ES-I3 (cell line): Measurements from ENCODE around the gene CLMN.

Experiments
- H3K36me3 ChIP-seq: 2 replicates; pipeline ENCODE4 v1.6.1; 2013; ENCODE audit warnings: mild to moderate bottlenecking, low read length, control low read depth, moderate library complexity; ENCODE audit not compliant: insufficient read depth
- H3K4me1 ChIP-seq: 2 replicates; pipeline ENCODE4 v1.6.1; 2013; ENCODE audit warnings: mild to moderate bottlenecking, control low read depth, low read length; ENCODE audit not compliant: insufficient read depth
- H3K9ac ChIP-seq: 2 replicates; pipeline ENCODE4 v1.6.1; 2013; ENCODE audit warnings: low read depth, mild to moderate bottlenecking, low read length, moderate library complexity
- H3K9me3 ChIP-seq: 2 replicates; pipeline ENCODE4 v1.6.1; 2013; ENCODE audit warnings: mild to moderate bottlenecking, low read length, moderate library complexity; ENCODE audit not compliant: control insufficient read depth, insufficient read depth

The CLMN gene

DNA sequence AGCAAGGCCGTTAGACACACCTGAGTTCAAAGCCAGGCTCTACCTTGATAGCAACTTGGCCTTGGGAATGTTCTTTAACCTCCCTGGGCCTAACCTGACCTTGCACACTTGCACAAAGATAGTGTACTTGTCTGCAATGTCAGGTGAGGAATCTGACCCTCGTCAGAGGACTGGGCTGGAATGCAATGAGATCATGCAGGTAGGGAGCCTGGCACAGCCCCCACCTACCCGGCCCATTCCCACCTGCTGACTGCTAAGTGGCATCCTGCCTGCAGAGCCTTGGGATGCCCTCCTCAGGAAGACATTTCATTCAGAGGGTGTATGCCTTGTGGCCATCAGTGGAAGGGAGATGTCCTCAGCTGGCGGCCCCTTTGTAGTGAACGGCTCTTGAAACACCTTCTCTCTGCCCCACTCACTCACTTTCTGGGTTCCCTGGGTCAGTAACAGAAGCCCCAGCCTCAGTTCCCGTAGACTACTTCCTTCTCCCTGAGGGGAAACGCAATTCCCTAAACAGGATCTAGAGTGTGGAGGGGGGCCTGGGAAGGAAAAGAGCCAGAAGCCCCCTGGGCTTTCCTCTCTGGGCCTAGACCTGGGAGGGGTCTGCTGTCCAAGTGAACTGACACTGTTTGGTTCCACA lies 94.3 kb downstream of the CLMN start:
- Histone ChIP-seq H3K9me3 (no peaks in the 10 kb centered on the region), H3K4me1 (peaks cover 23% of the 10 kb centered on the region)

GRCh38 chr14:95222870-95223398 lies 96.8 kb downstream of the CLMN start:
- H3K4me1 ChIP-seq, result peaks cover 29% of the 10 kb centered on the region

More for the DNA sequence above, 94.3 kb downstream of the CLMN start:
- no peaks in the 10 kb centered on the region for H3K36me3 ChIP-seq
- no peak overlapping the region for H3K9ac ChIP-seq

GRCh38 chr14:95222151-95222631 lies 97.5 kb downstream of the CLMN start:
- H3K4me1 ChIP-seq, result peaks cover 29% of the 10 kb centered on the region
- H3K9ac ChIP-seq, result no peak overlapping the region
- H3K9me3 ChIP-seq, result no peaks in the 10 kb centered on the region
- H3K36me3 ChIP-seq, result no peaks in the 10 kb centered on the region

More at GRCh38 chr14:95222870-95223398, 96.8 kb downstream of the CLMN start:
- H3K9ac ChIP-seq, result no peak overlapping the region
- H3K9me3 ChIP-seq, result no peaks in the 10 kb centered on the region
- H3K36me3 ChIP-seq, result no peaks in the 10 kb centered on the region

- H3K36me3 ChIP-seq, result no peaks in the 10 kb centered on the region
- peaks cover 29% of the 10 kb centered on the region for H3K4me1 ChIP-seq
- H3K9me3 ChIP-seq, result no peaks in the 10 kb centered on the region
- no peak overlapping the region for H3K9ac ChIP-seq
Measured at GRCh38 chr14:95221531-95221930, 98.2 kb downstream of the CLMN start.

- H3K36me3 ChIP-seq, result no peaks in the 10 kb centered on the region
- peaks cover 29% of the 10 kb centered on the region for H3K4me1 ChIP-seq
- no peaks in the 10 kb centered on the region for H3K9me3 ChIP-seq
- no peak overlapping the region for H3K9ac ChIP-seq
Measured at GRCh38 chr14:95220663-95221231, 99.0 kb downstream of the CLMN start.

GRCh38 chr14:95218472-95219193 lies 101.1 kb downstream of the CLMN start:
- Histone ChIP-seq H3K4me1 (peaks cover 29% of the 10 kb centered on the region), H3K9ac (no peak overlapping the region), H3K9me3 (no peaks in the 10 kb centered on the region), H3K36me3 (no peaks in the 10 kb centered on the region)

- Histone ChIP-seq H3K9ac (no peak overlapping the region), H3K9me3 (no peaks in the 10 kb centered on the region), H3K4me1 (peaks cover 29% of the 10 kb centered on the region), H3K36me3 (no peaks in the 10 kb centered on the region)
Measured at GRCh38 chr14:95218006-95218405, 101.7 kb downstream of the CLMN start.

DNA sequence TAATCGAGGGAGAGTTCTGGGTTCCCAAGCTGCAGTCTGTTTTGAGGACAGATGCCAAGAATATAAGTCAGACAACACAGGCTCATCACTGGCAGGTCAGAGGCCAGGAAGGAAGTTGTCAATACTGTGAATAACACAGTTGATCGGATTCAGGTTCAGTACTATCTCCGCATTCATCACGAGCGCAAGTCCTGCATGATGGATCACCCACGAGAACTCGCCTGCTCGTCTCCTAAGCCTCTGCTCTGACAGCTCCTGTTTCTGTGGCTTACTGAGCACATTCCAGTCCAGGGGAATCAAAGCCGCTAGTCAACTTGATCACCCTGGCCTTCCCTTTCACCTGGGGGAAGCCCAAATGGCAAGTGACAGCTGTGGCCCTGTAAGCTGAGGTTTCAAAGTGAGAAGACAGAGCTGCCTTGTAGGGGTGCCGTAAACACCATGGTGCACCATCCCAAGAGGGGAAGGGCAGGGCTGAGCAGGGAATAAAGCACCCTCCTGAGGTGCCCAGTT lies 102.3 kb downstream of the CLMN start:
- no peak overlapping the region for H3K9ac ChIP-seq
- no peaks in the 10 kb centered on the region for H3K9me3 ChIP-seq
- no peaks in the 10 kb centered on the region for H3K36me3 ChIP-seq
- peaks cover 27% of the 10 kb centered on the region for H3K4me1 ChIP-seq

DNA sequence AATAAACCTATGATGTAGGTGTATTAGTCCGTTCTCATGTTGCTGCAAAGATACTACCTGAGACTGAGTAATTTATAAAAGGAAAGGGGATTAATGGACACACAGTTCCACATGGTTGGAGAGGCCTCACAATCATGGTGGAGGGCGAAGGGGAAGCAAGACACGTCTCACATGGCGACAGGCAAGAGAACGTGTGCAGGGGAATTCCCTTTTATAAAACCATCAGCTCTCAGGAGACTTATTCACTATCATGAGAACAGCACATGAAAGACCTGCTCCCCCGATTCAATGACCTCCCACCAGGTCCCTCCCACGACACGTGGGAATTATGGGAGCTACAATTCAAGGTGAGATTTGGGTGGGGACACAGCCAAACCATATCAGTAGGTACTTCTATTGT lies 103.7 kb downstream of the CLMN start:
- no peaks in the 10 kb centered on the region for H3K36me3 ChIP-seq
- H3K9me3 ChIP-seq, result no peaks in the 10 kb centered on the region
- H3K4me1 ChIP-seq, result peaks cover 12% of the 10 kb centered on the region
- H3K9ac ChIP-seq, result no peak overlapping the region

GRCh38 chr14:95215094-95215725 lies 104.5 kb downstream of the CLMN start:
- Histone ChIP-seq H3K36me3 (no peaks in the 10 kb centered on the region), H3K9me3 (no peaks in the 10 kb centered on the region), H3K4me1 (peaks cover 6% of the 10 kb centered on the region; the same call in 1 of the 2 replicates), H3K9ac (no peak overlapping the region)

DNA sequence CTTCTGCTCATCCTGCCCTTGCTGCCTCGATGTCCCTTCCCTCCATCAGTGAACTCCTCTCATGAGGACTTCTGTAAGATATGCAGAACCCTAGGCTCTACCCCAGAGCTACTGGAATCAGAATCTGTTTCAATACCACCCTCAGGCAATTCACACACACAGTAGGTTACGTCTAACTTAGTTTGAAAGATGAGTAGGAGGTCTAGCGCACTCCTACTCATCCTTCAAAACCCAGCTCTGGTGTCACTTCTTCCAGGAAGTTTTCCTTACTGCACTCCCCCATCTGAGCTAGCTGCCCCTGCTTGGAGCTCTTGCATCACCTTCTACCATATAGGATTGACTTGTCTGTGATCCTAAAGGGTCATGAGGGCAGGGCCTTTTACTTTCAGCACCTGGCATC lies 105.9 kb downstream of the CLMN start:
- Histone ChIP-seq H3K9me3 (no peaks in the 10 kb centered on the region), H3K9ac (no peak overlapping the region), H3K36me3 (no peaks in the 10 kb centered on the region), H3K4me1 (peaks cover 3% of the 10 kb centered on the region; the same call in 1 of the 2 replicates)

- Histone ChIP-seq H3K36me3 (no peaks in the 10 kb centered on the region), H3K4me1 (no peaks in the 10 kb centered on the region), H3K9ac (no peak overlapping the region), H3K9me3 (no peaks in the 10 kb centered on the region)
Measured at GRCh38 chr14:95211721-95212504, 107.8 kb downstream of the CLMN start.

DNA sequence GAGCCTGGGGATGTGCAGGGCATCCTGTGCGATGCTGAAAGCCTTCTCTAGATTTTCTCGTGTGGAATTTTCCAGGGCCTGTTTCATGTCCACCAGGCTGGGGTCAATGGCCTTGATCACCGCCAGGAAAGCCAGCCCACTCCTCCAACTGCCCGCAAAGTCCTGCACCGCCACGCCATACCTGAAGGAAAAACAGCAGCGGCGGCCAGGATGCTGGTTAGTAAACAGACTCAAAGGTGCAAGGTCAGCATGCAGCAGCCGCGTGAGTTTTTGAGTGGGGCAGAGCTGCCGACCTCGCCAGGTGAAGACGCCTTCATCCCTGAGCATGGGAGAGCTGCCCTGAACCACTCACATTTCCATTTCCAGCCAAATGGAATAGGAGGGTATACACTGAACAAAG lies 109.0 kb downstream of the CLMN start:
- no peak overlapping the region for H3K9ac ChIP-seq
- H3K9me3 ChIP-seq, result no peaks in the 10 kb centered on the region
- H3K36me3 ChIP-seq, result no peaks in the 10 kb centered on the region; the same call in 1 of the 2 replicates
- no peaks in the 10 kb centered on the region for H3K4me1 ChIP-seq
